ENCODE data around the gene TXNRD2.

DNA sequence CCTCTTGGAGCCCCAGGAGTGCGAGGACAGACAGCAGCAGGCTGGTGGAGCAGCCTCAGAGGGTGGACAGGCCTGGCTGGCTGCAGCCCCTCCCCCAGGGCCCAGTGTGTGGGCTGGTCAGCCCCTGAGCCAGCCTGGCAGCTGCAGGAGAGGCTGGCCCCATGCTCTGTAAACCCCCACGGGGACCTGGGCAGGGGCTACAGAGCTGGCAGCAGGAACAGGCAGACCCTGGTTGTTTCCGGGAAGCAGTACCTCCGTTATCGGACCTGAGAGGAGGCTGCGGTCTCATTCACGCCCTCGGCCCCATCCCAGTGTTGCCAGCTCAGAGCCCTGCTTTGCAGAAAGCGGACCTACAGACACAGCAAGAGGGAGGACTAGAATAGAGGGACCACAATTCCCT is 38.6 kb downstream of the TXNRD2 start:
- TF ChIP-seq, protein P1, sequence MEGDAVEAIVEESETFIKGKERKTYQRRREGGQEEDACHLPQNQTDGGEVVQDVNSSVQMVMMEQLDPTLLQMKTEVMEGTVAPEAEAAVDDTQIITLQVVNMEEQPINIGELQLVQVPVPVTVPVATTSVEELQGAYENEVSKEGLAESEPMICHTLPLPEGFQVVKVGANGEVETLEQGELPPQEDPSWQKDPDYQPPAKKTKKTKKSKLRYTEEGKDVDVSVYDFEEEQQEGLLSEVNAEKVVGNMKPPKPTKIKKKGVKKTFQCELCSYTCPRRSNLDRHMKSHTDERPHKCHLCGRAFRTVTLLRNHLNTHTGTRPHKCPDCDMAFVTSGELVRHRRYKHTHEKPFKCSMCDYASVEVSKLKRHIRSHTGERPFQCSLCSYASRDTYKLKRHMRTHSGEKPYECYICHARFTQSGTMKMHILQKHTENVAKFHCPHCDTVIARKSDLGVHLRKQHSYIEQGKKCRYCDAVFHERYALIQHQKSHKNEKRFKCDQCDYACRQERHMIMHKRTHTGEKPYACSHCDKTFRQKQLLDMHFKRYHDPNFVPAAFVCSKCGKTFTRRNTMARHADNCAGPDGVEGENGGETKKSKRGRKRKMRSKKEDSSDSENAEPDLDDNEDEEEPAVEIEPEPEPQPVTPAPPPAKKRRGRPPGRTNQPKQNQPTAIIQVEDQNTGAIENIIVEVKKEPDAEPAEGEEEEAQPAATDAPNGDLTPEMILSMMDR (IDR thresholded peaks at IDR 0.05), result no peak
- no peak for TF ChIP-seq EP300 (IDR thresholded peaks at IDR 0.05)
